Natural killer cell (primary cell): ENCODE measurements around the gene RARA. TPM values are rescaled to one million over a fixed set of nuclear protein-coding genes. Genes with fewer than 3 reads are reported as not detected.

Experiments
- ATAC-seq, 3 donors: fragments of 150-1000 bp in 2 of 3; fragments of 200-7000 bp in 1 of 3; cut with Tn5 transposase; 1 replicate in 1 of 3; 2 replicates in 2 of 3; pipeline ENCODE4 v1.10.0; 2021; ENCODE audit warnings: mild to moderate bottlenecking in 2 of 3, moderate library complexity in 2 of 3
- DNase-seq, 2 donors: peaks; one replicate each; pipeline versions ENCODE4 v3.0.0 to v3.0.0-alpha.2; 2013 to 2021; ENCODE audit warnings: mixed read lengths in 1 of 2
- H3K27ac ChIP-seq: one replicate; pipeline ENCODE4 v1.5.1; 2013; ENCODE audit warnings: mild to moderate bottlenecking, low read length
- H3K27me3 ChIP-seq: one replicate; pipeline ENCODE4 v1.6.1; 2013; ENCODE audit warnings: low read length; ENCODE audit not compliant: control insufficient read depth, insufficient read depth
- H3K36me3 ChIP-seq: one replicate; pipeline ENCODE4 v1.6.1; 2013; ENCODE audit warnings: low read length; ENCODE audit not compliant: control insufficient read depth, insufficient read depth
- H3K4me1 ChIP-seq: one replicate; pipeline ENCODE4 v1.6.1; 2013; ENCODE audit warnings: low read length; ENCODE audit not compliant: control insufficient read depth, insufficient read depth
- H3K4me3 ChIP-seq: one replicate; pipeline ENCODE4 v1.5.1; 2013; ENCODE audit warnings: low read length
- H3K9me3 ChIP-seq: one replicate; pipeline ENCODE4 v1.6.1; 2013; ENCODE audit warnings: low read length; ENCODE audit not compliant: control insufficient read depth, insufficient read depth
- H3K27ac Mint-ChIP-seq, 2 donors: one replicate each; pipeline ENCODE4 v1.8.0; 2022; ENCODE audit warnings: mild to moderate bottlenecking in 2 of 2, mixed read lengths in 2 of 2, moderate library complexity in 1 of 2
- H3K27me3 Mint-ChIP-seq, 2 donors: one replicate each; pipeline ENCODE4 v1.8.0; 2022; ENCODE audit warnings: low read depth in 2 of 2, mixed read lengths in 2 of 2
- H3K36me3 Mint-ChIP-seq: one replicate; pipeline ENCODE4 v1.8.0; 2022; ENCODE audit warnings: mixed read lengths
- H3K4me1 Mint-ChIP-seq, 2 donors: one replicate each; pipeline ENCODE4 v1.8.0; 2022; ENCODE audit warnings: mixed read lengths in 2 of 2
- H3K4me3 Mint-ChIP-seq: one replicate; pipeline ENCODE4 v1.8.0; 2022; ENCODE audit warnings: mild to moderate bottlenecking, moderate library complexity, mixed read lengths
- H3K9me3 Mint-ChIP-seq, 2 donors: one replicate each; pipeline ENCODE4 v1.8.0; 2022; ENCODE audit warnings: mixed read lengths in 2 of 2
- WGBS: methylation state at CpG from one replicate; pipeline ENCODE4 v1.1.7; 2013; ENCODE audit warnings: missing lambda C conversion rate; ENCODE audit not compliant: insufficient coverage; 5-methylcytosine and 5-hydroxymethylcytosine counted together
- intact Hi-C: fragments of 100-400 bp; cut with micrococcal nuclease; formaldehyde crosslinking; loops from one replicate; pipeline ENCODE4 v1.14.2; 2022
- total RNA-seq, 4 donors: library from RNA; stranded (reverse); fragments of 120-200 nt in 1 of 4; gene quantifications; one replicate each; pipeline versions ENCODE4 v1.2.3 to v1.2.4, GENCODE V29; 2013 to 2022
- TF ChIP-seq, protein P1 (sequence below): fragments of 200-600 bp; IDR thresholded peaks from one replicate; pipeline ENCODE4 v1.8.0; 2022; ENCODE audit warnings: antibody characterized with exemption

The RARA gene
- total RNA-seq, 3 donors from 2014 or later (not counting 1 experiment from before 2014, with no cell fraction given) = 75.9 to 94.6 (median 79.1) TPM

DNA sequence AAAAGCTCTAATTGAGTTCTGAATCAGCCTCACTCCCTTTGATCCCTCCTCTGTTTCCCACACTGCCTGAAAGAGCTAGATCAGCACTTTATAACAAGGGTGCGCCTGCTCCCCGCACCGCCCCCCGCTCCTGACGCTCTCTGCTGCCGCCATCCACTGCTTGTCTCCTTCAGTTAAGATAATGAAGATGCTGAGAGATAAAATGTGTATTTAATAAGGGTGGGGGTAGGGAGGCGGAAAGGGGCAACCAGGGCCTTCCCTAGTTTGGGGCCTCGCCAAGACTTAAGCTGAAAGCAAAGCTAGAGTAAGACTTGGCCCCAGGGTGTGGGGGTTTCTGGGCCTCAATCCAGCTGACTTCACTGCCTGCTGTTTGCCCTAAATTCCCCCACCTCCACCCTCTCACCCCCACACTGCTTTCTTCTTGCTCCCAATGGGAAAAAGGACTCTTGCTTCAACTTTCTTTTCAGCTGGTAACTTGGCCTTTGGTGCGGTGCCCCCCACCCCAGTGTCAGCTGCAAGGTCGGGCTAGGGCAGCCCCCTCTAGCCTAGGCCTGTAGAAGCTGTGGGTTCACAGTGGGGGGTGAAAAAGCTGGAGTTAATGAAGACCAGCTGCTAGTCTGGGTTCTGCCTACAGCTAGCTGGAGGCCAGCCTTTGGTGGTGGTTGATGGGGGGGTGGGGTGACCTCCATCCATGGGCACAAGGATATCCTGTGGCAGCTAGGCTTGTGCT, 1.8 kb upstream of the RARA start:
- peaks cover 7 to 35% of the 10 kb centered on the region in 2 donors for H3K4me1 Mint-ChIP-seq
- intact Hi-C loops = no loop called here
- Histone ChIP-seq H3K9me3 (no peaks in the 10 kb centered on the region), H3K27ac (peak overlapping the region; percentile 24), H3K4me1 (peaks cover 54% of the 10 kb centered on the region), H3K36me3 (no peaks in the 10 kb centered on the region), H3K27me3 (no peaks in the 10 kb centered on the region), H3K4me3 (no peak overlapping the region)
- no peak overlapping the region for H3K27ac Mint-ChIP-seq
- WGBS = 76% methylated on average over 10 of the region's 10 CpGs
- H3K27me3 Mint-ChIP-seq = no peaks in the 10 kb centered on the region
- peak in 1 of 2 donors; percentile 48 for DNase-seq
- H3K4me3 Mint-ChIP-seq = no peak overlapping the region
- no peak for ATAC-seq
- TF ChIP-seq, protein P1, sequence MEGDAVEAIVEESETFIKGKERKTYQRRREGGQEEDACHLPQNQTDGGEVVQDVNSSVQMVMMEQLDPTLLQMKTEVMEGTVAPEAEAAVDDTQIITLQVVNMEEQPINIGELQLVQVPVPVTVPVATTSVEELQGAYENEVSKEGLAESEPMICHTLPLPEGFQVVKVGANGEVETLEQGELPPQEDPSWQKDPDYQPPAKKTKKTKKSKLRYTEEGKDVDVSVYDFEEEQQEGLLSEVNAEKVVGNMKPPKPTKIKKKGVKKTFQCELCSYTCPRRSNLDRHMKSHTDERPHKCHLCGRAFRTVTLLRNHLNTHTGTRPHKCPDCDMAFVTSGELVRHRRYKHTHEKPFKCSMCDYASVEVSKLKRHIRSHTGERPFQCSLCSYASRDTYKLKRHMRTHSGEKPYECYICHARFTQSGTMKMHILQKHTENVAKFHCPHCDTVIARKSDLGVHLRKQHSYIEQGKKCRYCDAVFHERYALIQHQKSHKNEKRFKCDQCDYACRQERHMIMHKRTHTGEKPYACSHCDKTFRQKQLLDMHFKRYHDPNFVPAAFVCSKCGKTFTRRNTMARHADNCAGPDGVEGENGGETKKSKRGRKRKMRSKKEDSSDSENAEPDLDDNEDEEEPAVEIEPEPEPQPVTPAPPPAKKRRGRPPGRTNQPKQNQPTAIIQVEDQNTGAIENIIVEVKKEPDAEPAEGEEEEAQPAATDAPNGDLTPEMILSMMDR = no peak
- no peaks in the 10 kb centered on the region for H3K36me3 Mint-ChIP-seq
- no peaks in the 10 kb centered on the region for H3K9me3 Mint-ChIP-seq

DNA sequence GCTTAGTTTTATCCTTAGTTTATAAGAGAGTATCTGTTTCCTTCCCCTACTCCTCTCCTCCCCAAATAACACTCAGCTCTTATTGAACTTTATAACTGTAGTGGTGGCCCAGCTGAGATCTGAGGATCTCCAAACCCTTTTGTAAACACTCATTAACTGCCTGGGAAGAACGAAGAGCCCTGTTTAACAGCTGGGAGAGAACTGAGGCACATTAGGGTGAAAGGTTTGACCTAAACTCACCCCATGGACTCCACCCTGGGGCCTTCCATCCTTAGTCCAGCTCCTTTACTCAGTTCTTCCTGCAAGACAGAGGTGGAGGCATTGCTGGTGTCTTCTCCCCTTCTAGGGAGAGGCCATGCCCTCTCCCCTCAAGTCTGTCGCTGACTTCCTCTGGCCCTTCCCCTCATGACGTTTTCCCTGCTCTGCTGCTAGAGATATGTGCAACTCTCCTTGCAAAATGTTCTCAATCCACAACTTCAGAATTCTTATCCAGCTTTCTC, 1.2 kb upstream of the RARA start:
- ATAC-seq (no peak), DNase-seq (peak in 1 of 2 donors; percentile 37)
- peaks cover 61% of the 10 kb centered on the region for H3K4me1 ChIP-seq
- Mint-ChIP-seq H3K36me3 (no peaks in the 10 kb centered on the region), H3K4me1 (peaks cover 7 to 40% of the 10 kb centered on the region in 2 donors), H3K9me3 (no peaks in the 10 kb centered on the region), H3K4me3 (no peak overlapping the region), H3K27ac (no peak overlapping the region), H3K27me3 (no peaks in the 10 kb centered on the region)
- peak overlapping the region; percentile 24 for H3K27ac ChIP-seq
- no peak overlapping the region for H3K4me3 ChIP-seq
- 35% methylated on average over 2 of the region's 3 CpGs for WGBS
- TF ChIP-seq, protein P1 = no peak
- H3K9me3 ChIP-seq = no peaks in the 10 kb centered on the region
- intact Hi-C loops = no loop called here
- H3K36me3 ChIP-seq = no peaks in the 10 kb centered on the region
- no peaks in the 10 kb centered on the region for H3K27me3 ChIP-seq

DNA sequence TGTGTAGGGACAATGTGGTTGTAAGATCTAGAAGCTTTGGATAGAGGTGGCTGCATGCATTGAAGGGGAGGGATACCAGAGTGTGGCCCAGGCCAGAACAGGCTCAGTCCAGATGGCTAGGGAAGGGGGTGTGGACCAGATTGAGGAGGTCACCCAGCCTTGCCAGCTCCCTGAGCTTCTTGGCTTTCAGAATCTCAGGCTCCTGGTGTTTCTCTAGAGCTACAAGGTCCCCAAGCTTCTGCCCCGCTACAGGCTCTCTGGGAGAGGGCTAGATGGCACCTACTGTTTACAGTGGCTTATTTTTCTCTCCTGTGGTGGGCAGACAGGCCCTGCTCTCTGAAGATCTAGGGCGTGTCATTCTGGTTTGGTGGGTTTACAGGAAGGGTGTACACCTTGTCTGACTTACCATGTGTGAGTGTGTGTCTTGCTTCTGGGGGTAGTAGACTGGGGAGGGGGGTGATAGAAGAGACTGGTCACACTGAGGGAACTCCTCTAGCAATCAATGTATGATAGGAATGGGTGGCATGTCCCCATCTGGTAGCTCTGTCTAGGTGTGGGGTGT, 1.1 kb downstream of the RARA start:
- DNase-seq = peak in 1 of 2 donors; percentile 23
- intact Hi-C loops = no loop called here
- Mint-ChIP-seq H3K4me1 (peaks cover 19 to 49% of the 10 kb centered on the region in 2 donors), H3K9me3 (no peaks in the 10 kb centered on the region), H3K27ac (no peak overlapping the region), H3K27me3 (no peaks in the 10 kb centered on the region), H3K4me3 (no peak overlapping the region), H3K36me3 (no peaks in the 10 kb centered on the region)
- Histone ChIP-seq H3K4me1 (peaks cover 78% of the 10 kb centered on the region), H3K27ac (peak overlapping the region; percentile 71), H3K36me3 (no peaks in the 10 kb centered on the region), H3K4me3 (peak overlapping the region; percentile 74), H3K27me3 (no peaks in the 10 kb centered on the region), H3K9me3 (no peaks in the 10 kb centered on the region)
- ATAC-seq = peak in 1 of 3 donors; percentile 11
- TF ChIP-seq, protein P1 = no peak
- WGBS = 33% methylated on average over 2 of the region's 2 CpGs
